NCI-H1417 treated with DMSO at 0.1 percent for 48 hours (cell line): Measurements from ENCODE around the gene HEXB.
"Not testable (repeated sequence)": the region's sequence is repeated elsewhere in the genome, so short reads cannot be mapped to it uniquely, and the experiment has no call there.

ENCODE experiments used
- DNase-seq: peaks from one replicate; lab custom pipeline; 2025; lab: John Stamatoyannopoulos, UW

Gene HEXB

GRCh38 chr5:74659172-74659571 is 25.9 kb upstream of the HEXB start:
- no peak for DNase-seq

GRCh38 chr5:74660140-74660539 is 24.9 kb upstream of the HEXB start:
- DNase-seq, result no peak

GRCh38 chr5:74660873-74661272 is 24.2 kb upstream of the HEXB start:
- no peak for DNase-seq

GRCh38 chr5:74664551-74664950 is 20.5 kb upstream of the HEXB start:
- DNase-seq, result no peak

GRCh38 chr5:74665273-74665672 is 19.8 kb upstream of the HEXB start:
- no peak for DNase-seq

- DNase-seq, result peak; percentile 43
These were observed 19.2 kb upstream of the HEXB start for GRCh38 chr5:74665816-74666215.

- no peak for DNase-seq
These were observed 17.6 kb upstream of the HEXB start for GRCh38 chr5:74667396-74667795.

- no peak for DNase-seq
These were observed 15.2 kb upstream of the HEXB start for GRCh38 chr5:74669821-74670220.

GRCh38 chr5:74670396-74671038 is 14.5 kb upstream of the HEXB start:
- DNase-seq, result no peak

- DNase-seq, result no peak
These were observed 12.7 kb upstream of the HEXB start for GRCh38 chr5:74672215-74672877.

- no peak for DNase-seq
These were observed 11.8 kb upstream of the HEXB start for GRCh38 chr5:74673011-74673790.

- DNase-seq, result not testable (repeated sequence)
These were observed 8.6 kb upstream of the HEXB start for GRCh38 chr5:74676466-74676865.

- DNase-seq, result not testable (repeated sequence)
These were observed 6.9 kb upstream of the HEXB start for GRCh38 chr5:74678123-74678522.

GRCh38 chr5:74679300-74679699 is 5.7 kb upstream of the HEXB start:
- not testable (repeated sequence) for DNase-seq

- DNase-seq, result no peak
These were observed 5.1 kb upstream of the HEXB start for GRCh38 chr5:74679966-74680365.

- no peak for DNase-seq
These were observed 1.1 kb downstream of the HEXB start for GRCh38 chr5:74685979-74686631.

GRCh38 chr5:74686962-74687751 is 2.1 kb downstream of the HEXB start:
- no peak for DNase-seq

- no peak for DNase-seq
These were observed 8.2 kb downstream of the HEXB start for GRCh38 chr5:74693191-74693590.

- no peak for DNase-seq
These were observed 32.6 kb downstream of the HEXB start for GRCh38 chr5:74717596-74717995.

- no peak for DNase-seq
These were observed 37.2 kb downstream of the HEXB start for GRCh38 chr5:74722271-74722670.

- no peak for DNase-seq
These were observed 40.3 kb downstream of the HEXB start for GRCh38 chr5:74725331-74725730.

GRCh38 chr5:74736759-74737158 is 51.7 kb downstream of the HEXB start:
- DNase-seq, result no peak
